ENCODE data around the gene DMD. TPM values are rescaled to one million over a fixed set of nuclear protein-coding genes. Genes with fewer than 3 reads are reported as not detected.

DMD gene
- total and polyA plus RNA-seq, 2 of the 13 experiments (the other 11 are each of a cell fraction or from before 2014, with no cell fraction given), result 17.6 to 25.9 TPM

GRCh38 chrX:31252133-31252532 is 1959.2 kb downstream of the DMD start:
- TF ChIP-seq TBX3 (IDR thresholded peaks at IDR 0.05; ENCODE audit: borderline replicate concordance) (no peak), MTF2 (CRISPR knock-in tag; IDR thresholded peaks at IDR 0.05; ENCODE audit: borderline replicate concordance) (no peak), PHB2 (IDR thresholded peaks at IDR 0.05; ENCODE audit: partially characterized antibody) (no peak), XRCC5 (optimal IDR thresholded peaks at IDR 0.05; ENCODE audit: low read length) (no peak), KAT8 (CRISPR knock-in tag; IDR thresholded peaks at IDR 0.05) (no peak), HDAC2 (CRISPR knock-in tag; IDR thresholded peaks at IDR 0.05) (no peak), ZNF207 (IDR thresholded peaks at IDR 0.05; ENCODE audit: borderline replicate concordance) (no peak), MAFF (IDR thresholded peaks at IDR 0.05; ENCODE audit: low read depth, low read length) (peak; percentile 75), YEATS2 (CRISPR knock-in tag; IDR thresholded peaks at IDR 0.05; ENCODE audit: borderline replicate concordance) (no peak), SSRP1 (CRISPR knock-in tag; IDR thresholded peaks at IDR 0.05) (no peak), ZBTB4 (CRISPR knock-in tag; IDR thresholded peaks at IDR 0.05; ENCODE audit: borderline replicate concordance) (no peak), BCL3 (CRISPR knock-in tag; IDR thresholded peaks at IDR 0.05) (no peak), ZBTB7A (CRISPR knock-in tag; IDR thresholded peaks at IDR 0.05) (no peak), NR1H2 (CRISPR knock-in tag; IDR thresholded peaks at IDR 0.05; ENCODE audit: borderline replicate concordance, low read depth) (no peak), MAFK (conservative IDR thresholded peaks at IDR 0.05 in 1 of 2, IDR thresholded peaks at IDR 0.05 in 1 of 2; ENCODE audit: low read length in 2 of 2) (peak; percentile 75 to 83), ZNF333 (CRISPR knock-in tag; IDR thresholded peaks at IDR 0.05; ENCODE audit: borderline replicate concordance) (no peak), ZNF556 (CRISPR knock-in tag; IDR thresholded peaks at IDR 0.05; ENCODE audit: borderline replicate concordance) (no peak)
- H3K79me2 ChIP-seq (ENCODE audit: insufficient read depth, low read length), result peaks cover 2% of the 10 kb centered on the region
- no peak overlapping the region for H3K4me2 ChIP-seq (ENCODE audit: low read depth, low read length)
- in situ Hi-C loops (cut with HindIII; ENCODE audit: extremely low pct_ligation_motif_present, low pct_unique_long_range_greater_than_20kb), result no loop called here
- H3K27ac ChIP-seq (ENCODE audit: extremely low read length, insufficient read depth, low read length), result no peak overlapping the region
- no peak for ATAC-seq
- FAIRE-seq, result no peak
- intact Hi-C loops (cut with micrococcal nuclease; ENCODE audit: unreplicated experiment), result no loop called here
- DNase-seq (ENCODE audit: low spot score), result no peak
- ChIA-PET POLR2A (no interaction called here), CTCF (ENCODE audit: low intra/inter-chr PET ratio, low total read pairs) (no interaction called here)
- H3K4me3 ChIP-seq (replicated peaks in 1 of 3; ENCODE audit: insufficient read depth in 1 of 3, low read depth in 2 of 3, low read length in 3 of 3), result no peak overlapping the region
- peaks cover 0 to 9% of the 10 kb centered on the region in 2 experiments; a peak in 2 of 5 replicates for H3K36me3 ChIP-seq (replicated peaks in 1 of 2; ENCODE audit: control insufficient read depth in 1 of 2, insufficient read depth in 2 of 2, low read length in 2 of 2)
- no peaks in the 10 kb centered on the region for H4K20me1 ChIP-seq (ENCODE audit: insufficient read depth, low read length)
- no peaks in the 10 kb centered on the region for H3K9me3 ChIP-seq (ENCODE audit: low read length)
- no TSS peak for BruUV-seq (replicated peaks)
- H3K9ac ChIP-seq (ENCODE audit: insufficient read depth, low read depth, low read length), result no peak overlapping the region
- no peak overlapping the region for H2AFZ ChIP-seq (ENCODE audit: low read length)
- H3K4me1 ChIP-seq (ENCODE audit: insufficient read depth, low read length), result no peaks in the 10 kb centered on the region
- no peaks in the 10 kb centered on the region for H3K27me3 ChIP-seq (ENCODE audit: control insufficient read depth in 1 of 2, insufficient read depth in 2 of 2, low read length in 2 of 2)
- 91% methylated on average over 3 of the region's 3 CpGs for WGBS (ENCODE audit: low lambda C conversion rate)

Measured in HepG2 (cell line).